HEK293 (cell line): ENCODE data around the gene SDC3.
A peak's percentile ranks its signal among the peaks of the same experiment; 100 is the strongest.

Experiments
- IKZF3 ChIP-seq: fragments of 450-650 bp; IDR thresholded peaks from 2 replicates; pipeline ENCODE4 v1.5.0; 2018; ENCODE audit warnings: missing biosample characterization, mild to moderate bottlenecking, missing genetic modification characterization, moderate library complexity
- ZNF670 ChIP-seq: fragments of 450-650 bp; formaldehyde crosslinking; IDR thresholded peaks from 2 replicates; pipeline ENCODE4 v1.5.1; 2016; ENCODE audit warnings: missing biosample characterization, missing genetic modification characterization, low read depth

DNA sequence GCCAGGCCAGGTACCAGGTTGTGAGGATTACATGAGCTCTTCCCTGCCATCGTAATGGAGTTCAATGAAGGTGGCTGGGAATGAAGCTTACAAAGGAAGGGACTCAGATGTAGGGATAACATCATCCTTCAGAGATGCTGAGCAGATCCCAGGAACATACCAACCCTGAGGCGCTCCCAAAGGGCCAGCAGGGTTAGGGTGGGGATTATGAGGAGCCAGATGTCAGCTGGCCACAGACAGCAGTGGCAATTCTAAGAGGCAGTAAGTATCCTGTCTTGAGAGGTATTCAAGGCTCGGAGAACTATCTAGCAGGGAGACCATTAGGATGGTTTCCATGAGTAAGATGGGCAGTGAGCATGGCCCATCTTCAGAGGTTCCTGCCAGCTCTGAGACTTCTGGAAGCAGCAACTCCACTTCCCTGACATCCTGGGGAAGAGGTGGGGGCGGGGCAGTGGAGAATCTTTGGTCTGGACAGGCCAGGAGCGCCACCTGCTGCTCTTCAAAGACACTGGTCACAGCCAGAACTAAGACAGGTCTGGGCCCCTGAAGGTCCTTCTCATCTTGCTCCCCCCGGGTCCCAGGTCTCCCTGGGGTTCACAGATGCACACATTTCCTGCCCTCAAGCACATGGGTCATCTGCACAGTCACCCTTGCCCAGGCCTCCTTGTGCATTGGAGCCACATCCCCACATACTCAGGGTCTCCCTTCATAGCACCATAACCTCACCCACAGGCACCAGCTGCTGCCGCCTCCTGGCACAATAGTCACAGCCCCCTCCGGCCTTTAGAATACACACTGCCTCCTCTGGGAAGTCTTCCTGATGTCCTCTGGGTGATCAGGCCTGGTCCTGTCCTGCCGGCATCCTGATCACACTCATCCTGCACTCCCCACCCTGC is 2.7 kb upstream of the SDC3 start:
- TF ChIP-seq ZNF670 (tag by site-specific recombination) (no peak), IKZF3 (peak; percentile 96)
